AG10803 (cell line): ENCODE measurements around the gene KDM4C.

ENCODE experiments used
- DNase-seq: peaks from one replicate; pipeline ENCODE4 v3.0.0; 2010; ENCODE audit warnings: low read depth
- H3K4me3 ChIP-seq: 2 replicates; pipeline ENCODE4 v1.5.1; 2011; ENCODE audit warnings: mild to moderate bottlenecking, low read length, control low read depth
- TF ChIP-seq, protein P1 (sequence below): conservative IDR thresholded peaks from 2 replicates; pipeline ENCODE4 v1.5.1; 2011; ENCODE audit warnings: mild to moderate bottlenecking, low read length, control low read depth, inconsistent platforms

The KDM4C gene

DNA sequence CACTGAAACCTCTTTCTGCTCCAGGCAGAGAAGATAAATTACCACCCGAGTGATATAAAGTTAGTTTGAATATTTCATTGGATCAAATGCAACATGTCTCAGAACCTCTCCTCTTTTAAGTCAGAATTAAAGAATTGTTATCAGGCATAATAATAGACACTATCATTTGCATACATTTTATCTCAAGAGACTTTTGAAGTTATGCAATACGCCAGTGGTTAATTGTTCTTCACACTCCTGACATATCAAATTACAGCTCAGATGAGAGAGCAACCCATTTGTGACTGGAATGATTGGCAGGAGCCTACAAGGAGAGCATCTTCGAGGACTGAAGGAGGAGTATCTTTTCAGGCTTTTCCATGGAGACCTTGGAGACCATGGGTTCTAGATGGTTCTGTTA, 452.2 kb downstream of the KDM4C start:
- no peak for DNase-seq

DNA sequence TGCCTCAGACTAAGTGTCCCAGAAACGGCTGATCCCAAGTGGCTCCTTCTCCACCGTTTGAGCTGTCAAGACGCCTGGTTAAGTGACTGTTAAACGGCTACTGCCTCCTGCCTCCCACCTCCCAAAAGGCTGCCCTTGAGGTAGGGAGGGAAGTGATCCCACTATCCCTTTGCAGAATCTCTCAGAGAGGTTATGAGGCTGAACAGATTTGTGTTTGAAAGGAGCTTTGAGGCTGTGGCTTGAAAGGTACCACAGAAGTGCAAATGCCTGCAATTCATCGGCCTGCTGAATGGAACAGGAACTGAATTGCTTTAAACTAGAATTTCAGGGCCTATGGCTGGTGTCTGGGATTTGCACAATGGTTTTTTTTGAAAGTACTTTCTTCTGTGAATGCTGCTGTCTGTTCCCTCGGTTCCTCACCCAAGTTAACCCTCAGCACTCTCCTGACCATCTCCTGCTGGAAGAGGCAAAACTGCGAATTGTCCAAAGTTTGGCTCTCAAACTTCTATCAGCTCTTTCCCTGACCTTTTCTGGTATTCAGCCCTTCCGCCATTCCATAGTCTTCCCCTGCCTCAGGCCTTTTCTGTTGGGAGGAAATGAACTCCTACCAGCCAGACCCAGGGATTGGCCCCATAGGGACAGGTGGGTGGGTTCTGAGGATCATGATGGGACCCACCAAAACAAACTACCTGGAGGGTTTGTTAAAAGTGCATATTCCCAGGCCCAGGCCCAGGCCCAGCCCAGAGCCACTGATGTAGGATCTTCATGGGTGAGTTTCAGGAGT, 453.3 kb downstream of the KDM4C start:
- H3K4me3 ChIP-seq, result no peak overlapping the region
- DNase-seq, result no peak
- TF ChIP-seq, protein P1, sequence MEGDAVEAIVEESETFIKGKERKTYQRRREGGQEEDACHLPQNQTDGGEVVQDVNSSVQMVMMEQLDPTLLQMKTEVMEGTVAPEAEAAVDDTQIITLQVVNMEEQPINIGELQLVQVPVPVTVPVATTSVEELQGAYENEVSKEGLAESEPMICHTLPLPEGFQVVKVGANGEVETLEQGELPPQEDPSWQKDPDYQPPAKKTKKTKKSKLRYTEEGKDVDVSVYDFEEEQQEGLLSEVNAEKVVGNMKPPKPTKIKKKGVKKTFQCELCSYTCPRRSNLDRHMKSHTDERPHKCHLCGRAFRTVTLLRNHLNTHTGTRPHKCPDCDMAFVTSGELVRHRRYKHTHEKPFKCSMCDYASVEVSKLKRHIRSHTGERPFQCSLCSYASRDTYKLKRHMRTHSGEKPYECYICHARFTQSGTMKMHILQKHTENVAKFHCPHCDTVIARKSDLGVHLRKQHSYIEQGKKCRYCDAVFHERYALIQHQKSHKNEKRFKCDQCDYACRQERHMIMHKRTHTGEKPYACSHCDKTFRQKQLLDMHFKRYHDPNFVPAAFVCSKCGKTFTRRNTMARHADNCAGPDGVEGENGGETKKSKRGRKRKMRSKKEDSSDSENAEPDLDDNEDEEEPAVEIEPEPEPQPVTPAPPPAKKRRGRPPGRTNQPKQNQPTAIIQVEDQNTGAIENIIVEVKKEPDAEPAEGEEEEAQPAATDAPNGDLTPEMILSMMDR, result no peak

More for the DNA sequence above, 452.2 kb downstream of the KDM4C start:
- TF ChIP-seq, protein P1, result no peak
- H3K4me3 ChIP-seq, result no peak overlapping the region

DNA sequence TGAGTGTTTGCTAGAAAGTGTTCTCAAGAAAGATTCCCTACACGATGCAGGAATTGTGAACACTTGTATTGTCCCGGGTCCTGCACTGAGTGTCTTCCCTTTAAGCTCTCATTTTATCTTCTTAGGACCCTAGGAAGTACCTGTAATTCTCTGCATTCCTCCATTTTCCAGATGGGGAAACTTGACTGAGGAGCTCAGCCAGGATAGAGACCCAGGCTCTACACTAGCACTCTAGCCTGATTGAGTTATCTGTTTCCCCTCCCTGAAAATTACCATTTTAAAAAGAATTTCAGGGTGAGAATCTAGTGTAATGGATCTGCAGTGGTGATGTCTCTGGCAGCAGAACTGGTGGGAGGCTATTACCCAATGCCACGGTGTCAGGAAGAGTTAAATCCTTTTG, 453.9 kb downstream of the KDM4C start:
- no peak overlapping the region for H3K4me3 ChIP-seq
- DNase-seq, result no peak
- TF ChIP-seq, protein P1, result no peak

DNA sequence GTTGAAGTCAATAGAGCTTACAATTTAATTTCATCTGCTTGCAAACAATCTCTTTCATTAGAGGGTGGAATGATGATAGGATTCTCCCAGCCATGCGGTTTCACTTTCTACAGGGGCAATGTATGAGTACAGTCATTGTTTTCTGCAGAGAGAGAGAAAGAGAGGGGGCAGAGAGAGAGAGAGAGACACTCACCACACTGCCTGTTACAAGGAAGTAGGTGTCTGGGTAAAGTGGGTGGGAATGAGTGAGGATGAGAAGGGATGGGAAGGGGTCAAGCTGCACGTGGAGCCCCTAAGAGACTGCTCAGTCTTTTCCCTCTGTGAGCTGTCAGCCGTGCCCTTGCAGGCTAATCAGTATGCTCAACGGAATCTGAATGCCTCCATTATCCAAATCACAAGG, 454.3 kb downstream of the KDM4C start:
- no peak for DNase-seq
- no peak overlapping the region for H3K4me3 ChIP-seq
- TF ChIP-seq, protein P1, result no peak

DNA sequence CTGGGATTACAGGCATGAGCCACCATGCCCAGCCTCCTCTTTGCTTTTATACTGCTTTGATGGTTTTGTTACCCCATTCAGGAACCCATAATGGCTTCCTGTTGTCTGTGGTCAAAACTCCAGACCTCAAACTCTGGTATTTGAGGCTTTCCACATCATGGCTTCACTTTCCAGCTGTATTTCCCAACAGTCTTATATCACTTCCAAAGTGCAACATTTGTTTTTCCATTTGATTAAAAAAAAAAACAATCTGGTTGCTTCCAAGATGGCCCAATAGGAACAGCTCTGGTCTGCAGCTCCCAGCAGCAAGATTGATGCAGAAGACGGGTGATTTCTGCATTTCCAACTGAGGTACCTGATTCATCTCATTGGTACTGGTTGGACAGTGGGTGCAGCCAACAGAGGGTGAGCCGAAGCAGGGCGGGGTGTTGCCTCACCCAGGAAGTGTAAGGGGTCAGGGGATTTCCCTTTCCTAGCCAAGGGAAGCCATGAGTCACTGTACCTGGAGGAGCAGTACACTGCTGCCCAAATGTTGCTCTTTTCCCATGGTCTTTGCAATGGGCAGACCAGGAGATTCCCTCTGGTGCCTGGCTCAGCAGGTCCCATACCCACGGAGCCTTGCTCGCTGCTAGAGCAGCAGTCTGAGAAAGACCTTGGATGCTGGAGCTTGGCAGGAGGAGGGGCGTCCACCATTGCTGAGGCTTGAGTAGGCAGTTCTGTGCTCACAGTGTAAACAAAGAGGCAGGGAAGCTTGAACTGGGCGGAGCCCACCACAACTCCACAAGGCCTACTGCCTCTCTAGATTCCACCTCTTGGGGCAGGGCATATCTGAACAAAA, 458.4 kb downstream of the KDM4C start:
- peak; percentile 75 for DNase-seq
- TF ChIP-seq, protein P1, result no peak
- no peak overlapping the region for H3K4me3 ChIP-seq

DNA sequence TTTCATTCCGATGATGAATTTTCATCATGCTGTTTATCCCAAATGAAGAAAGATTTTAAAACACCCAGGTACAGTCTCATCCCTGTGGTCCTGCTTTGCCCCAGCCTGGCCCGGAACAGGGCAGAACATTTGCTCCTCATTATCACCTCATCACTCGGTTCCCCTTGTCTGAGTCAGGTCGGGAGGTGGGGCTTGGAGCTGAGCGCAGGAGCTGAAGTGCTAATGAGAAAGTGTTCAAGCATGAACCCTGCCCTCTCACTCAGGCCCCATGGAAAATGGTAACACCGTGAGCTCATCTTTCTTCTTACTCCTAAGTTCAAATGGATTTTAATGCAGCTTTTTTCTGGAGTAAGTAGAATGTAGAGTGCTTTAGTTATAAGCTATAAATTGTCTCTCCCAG, 466.2 kb downstream of the KDM4C start:
- DNase-seq, result no peak
- H3K4me3 ChIP-seq, result no peak overlapping the region
- TF ChIP-seq, protein P1, result no peak
